Parathyroid adenoma (tissue), 2 donors: Measurements from ENCODE around the gene CCKAR.

ENCODE experiments used
- H2AFZ ChIP-seq: fragments of 300-600 bp; sonication (generic); one replicate; pipeline ENCODE4 v1.7.0; 2017; ENCODE audit warnings: antibody characterized with exemption, mild to moderate bottlenecking
- H3K27ac ChIP-seq: fragments of 300-600 bp; sonication (generic); one replicate; pipeline ENCODE4 v1.7.0; 2017
- H3K27me3 ChIP-seq: fragments of 300-600 bp; sonication (generic); one replicate; pipeline ENCODE4 v1.7.0; 2017; ENCODE audit warnings: low read length; ENCODE audit not compliant: control insufficient read depth, insufficient read depth
- H3K36me3 ChIP-seq: fragments of 300-600 bp; sonication (generic); one replicate; pipeline ENCODE4 v1.7.0; 2017; ENCODE audit warnings: low read length; ENCODE audit not compliant: control insufficient read depth, insufficient read depth
- H3K4me1 ChIP-seq: fragments of 300-600 bp; sonication (generic); one replicate; pipeline ENCODE4 v1.7.0; 2017; ENCODE audit warnings: control low read depth
- H3K4me2 ChIP-seq: fragments of 300-600 bp; sonication (generic); one replicate; pipeline ENCODE4 v1.7.0; 2017; ENCODE audit warnings: low read length
- H3K4me3 ChIP-seq: fragments of 300-600 bp; sonication (generic); one replicate; pipeline ENCODE4 v1.7.0; 2017; ENCODE audit warnings: low read depth, low read length
- H3K79me2 ChIP-seq: fragments of 300-600 bp; sonication (generic); one replicate; pipeline ENCODE4 v1.7.0; 2017; ENCODE audit warnings: control low read depth
- H3K9ac ChIP-seq: fragments of 300-600 bp; sonication (generic); one replicate; pipeline ENCODE4 v1.7.0; 2017; ENCODE audit warnings: mild to moderate bottlenecking
- H3K9me3 ChIP-seq: fragments of 300-600 bp; sonication (generic); one replicate; pipeline ENCODE4 v1.7.0; 2017; ENCODE audit warnings: low read length; ENCODE audit not compliant: control insufficient read depth
- CTCF ChIP-seq: fragments of 300-600 bp; sonication (generic); IDR thresholded peaks from one replicate; pipeline ENCODE4 v1.7.0; 2017; ENCODE audit warnings: antibody characterized with exemption, mild to moderate bottlenecking
- donor health status: primary hyperparathyroidism.

Gene CCKAR

GRCh38 chr4:26520728-26521450 lies 30.6 kb upstream of the CCKAR start:
- H3K4me2 ChIP-seq, result no peak overlapping the region
- no peak overlapping the region for H3K27ac ChIP-seq
- no peak overlapping the region for H3K4me3 ChIP-seq
- H2AFZ ChIP-seq, result no peak overlapping the region
- no peaks in the 10 kb centered on the region for H3K4me1 ChIP-seq
- no peaks in the 10 kb centered on the region for H3K36me3 ChIP-seq
- no peaks in the 10 kb centered on the region for H3K79me2 ChIP-seq
- H3K27me3 ChIP-seq, result no peaks in the 10 kb centered on the region
- H3K9me3 ChIP-seq, result no peaks in the 10 kb centered on the region
- no peak overlapping the region for H3K9ac ChIP-seq
- no peak for TF ChIP-seq CTCF

GRCh38 chr4:26515936-26516335 lies 25.7 kb upstream of the CCKAR start:
- Histone ChIP-seq H3K36me3 (no peaks in the 10 kb centered on the region), H3K9ac (no peak overlapping the region), H3K9me3 (no peaks in the 10 kb centered on the region), H3K27ac (no peak overlapping the region), H3K79me2 (no peaks in the 10 kb centered on the region), H3K4me3 (no peak overlapping the region), H3K4me2 (no peak overlapping the region), H2AFZ (no peak overlapping the region), H3K4me1 (no peaks in the 10 kb centered on the region), H3K27me3 (no peaks in the 10 kb centered on the region)
- no peak for TF ChIP-seq CTCF

- H3K36me3 ChIP-seq, result no peaks in the 10 kb centered on the region
- H3K4me2 ChIP-seq, result no peak overlapping the region
- no peak overlapping the region for H3K27ac ChIP-seq
- H3K27me3 ChIP-seq, result no peaks in the 10 kb centered on the region
- no peak overlapping the region for H3K4me3 ChIP-seq
- H3K9me3 ChIP-seq, result no peaks in the 10 kb centered on the region
- H3K79me2 ChIP-seq, result no peaks in the 10 kb centered on the region
- no peak overlapping the region for H2AFZ ChIP-seq
- TF ChIP-seq CTCF, result no peak
- H3K9ac ChIP-seq, result no peak overlapping the region
- H3K4me1 ChIP-seq, result no peaks in the 10 kb centered on the region
Observed at GRCh38 chr4:26510334-26510964, 20.2 kb upstream of the CCKAR start.

- Histone ChIP-seq H3K27ac (no peak overlapping the region), H3K36me3 (no peaks in the 10 kb centered on the region), H3K27me3 (no peaks in the 10 kb centered on the region), H3K4me3 (no peak overlapping the region), H2AFZ (no peak overlapping the region), H3K4me2 (no peak overlapping the region), H3K4me1 (no peaks in the 10 kb centered on the region), H3K79me2 (no peaks in the 10 kb centered on the region), H3K9ac (no peak overlapping the region), H3K9me3 (no peaks in the 10 kb centered on the region)
- TF ChIP-seq CTCF, result no peak
Observed at GRCh38 chr4:26509681-26510333, 19.5 kb upstream of the CCKAR start.
